GM12873 (cell line): Measurements from ENCODE around the gene LCA5L.

Experiments
- TF ChIP-seq, protein P1 (sequence below): IDR thresholded peaks from 2 replicates; pipeline ENCODE4 v1.5.1; 2012; ENCODE audit warnings: low read depth, mild to moderate bottlenecking, moderate library complexity, low read length, control low read depth; ENCODE audit not compliant: insufficient read depth; ENCODE audit errors: missing control alignments

The LCA5L gene

DNA sequence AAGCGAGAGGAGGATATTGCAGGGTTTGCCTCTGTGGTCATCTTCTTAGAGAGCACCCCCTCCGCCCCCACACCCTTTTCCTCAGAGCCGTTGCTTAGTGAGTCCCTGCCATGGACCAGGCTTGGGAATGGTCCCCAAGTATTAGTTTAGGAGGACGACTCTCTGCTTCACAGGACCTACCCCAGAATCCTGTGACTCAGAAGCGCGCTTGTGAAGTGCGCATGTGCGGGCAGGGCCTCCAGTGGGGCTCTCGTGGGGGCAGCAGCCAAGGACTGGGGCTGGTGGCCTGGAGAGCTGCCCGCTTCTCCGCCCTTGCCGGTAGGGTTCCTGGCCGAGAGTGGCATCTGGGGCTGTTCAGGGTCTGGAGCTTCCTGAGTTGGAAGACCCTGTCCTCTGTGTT is 59.4 kb downstream of the LCA5L start:
- TF ChIP-seq, protein P1, sequence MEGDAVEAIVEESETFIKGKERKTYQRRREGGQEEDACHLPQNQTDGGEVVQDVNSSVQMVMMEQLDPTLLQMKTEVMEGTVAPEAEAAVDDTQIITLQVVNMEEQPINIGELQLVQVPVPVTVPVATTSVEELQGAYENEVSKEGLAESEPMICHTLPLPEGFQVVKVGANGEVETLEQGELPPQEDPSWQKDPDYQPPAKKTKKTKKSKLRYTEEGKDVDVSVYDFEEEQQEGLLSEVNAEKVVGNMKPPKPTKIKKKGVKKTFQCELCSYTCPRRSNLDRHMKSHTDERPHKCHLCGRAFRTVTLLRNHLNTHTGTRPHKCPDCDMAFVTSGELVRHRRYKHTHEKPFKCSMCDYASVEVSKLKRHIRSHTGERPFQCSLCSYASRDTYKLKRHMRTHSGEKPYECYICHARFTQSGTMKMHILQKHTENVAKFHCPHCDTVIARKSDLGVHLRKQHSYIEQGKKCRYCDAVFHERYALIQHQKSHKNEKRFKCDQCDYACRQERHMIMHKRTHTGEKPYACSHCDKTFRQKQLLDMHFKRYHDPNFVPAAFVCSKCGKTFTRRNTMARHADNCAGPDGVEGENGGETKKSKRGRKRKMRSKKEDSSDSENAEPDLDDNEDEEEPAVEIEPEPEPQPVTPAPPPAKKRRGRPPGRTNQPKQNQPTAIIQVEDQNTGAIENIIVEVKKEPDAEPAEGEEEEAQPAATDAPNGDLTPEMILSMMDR, result no peak

DNA sequence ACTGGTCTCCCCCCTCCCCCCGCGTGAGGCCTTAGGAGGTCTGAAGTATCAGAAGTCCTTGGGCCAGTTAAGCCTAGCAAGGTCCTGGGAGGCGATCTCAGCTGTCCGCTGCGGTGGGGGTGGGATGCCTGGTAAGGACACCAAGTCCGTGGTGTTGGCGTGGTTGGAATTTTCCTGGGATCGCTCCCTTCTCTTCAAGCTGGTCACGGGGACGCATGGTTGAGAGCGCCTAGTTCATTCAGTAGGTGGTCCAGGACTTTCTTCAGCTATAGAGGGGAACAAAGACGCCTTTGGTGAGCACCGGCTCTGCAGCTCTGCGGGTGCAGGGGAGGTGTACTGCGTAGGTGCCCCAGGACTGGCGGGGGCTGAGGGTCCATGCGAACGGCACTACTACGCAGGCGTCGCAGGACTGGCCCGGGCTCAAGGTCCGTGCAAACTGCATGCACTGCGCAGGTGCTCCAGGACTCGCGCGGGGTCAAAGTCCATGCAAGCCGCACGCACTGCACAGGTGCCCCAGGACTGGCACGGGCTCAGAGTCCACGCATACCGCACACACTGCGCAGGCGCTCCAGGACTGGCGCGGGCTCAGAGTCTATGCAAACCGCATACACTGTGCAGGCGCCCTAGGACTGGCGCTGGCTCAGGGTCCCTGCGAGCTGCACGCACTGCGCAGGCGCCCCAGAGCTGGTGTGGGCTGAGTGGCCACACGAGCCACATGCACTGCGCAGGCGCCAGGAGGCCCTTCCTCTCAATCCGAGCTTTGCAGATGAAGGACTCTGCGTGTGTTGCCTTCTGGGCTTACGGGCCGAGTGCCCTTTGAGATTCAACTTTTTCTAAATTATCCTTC is 60.1 kb downstream of the LCA5L start:
- TF ChIP-seq, protein P1, result no peak

DNA sequence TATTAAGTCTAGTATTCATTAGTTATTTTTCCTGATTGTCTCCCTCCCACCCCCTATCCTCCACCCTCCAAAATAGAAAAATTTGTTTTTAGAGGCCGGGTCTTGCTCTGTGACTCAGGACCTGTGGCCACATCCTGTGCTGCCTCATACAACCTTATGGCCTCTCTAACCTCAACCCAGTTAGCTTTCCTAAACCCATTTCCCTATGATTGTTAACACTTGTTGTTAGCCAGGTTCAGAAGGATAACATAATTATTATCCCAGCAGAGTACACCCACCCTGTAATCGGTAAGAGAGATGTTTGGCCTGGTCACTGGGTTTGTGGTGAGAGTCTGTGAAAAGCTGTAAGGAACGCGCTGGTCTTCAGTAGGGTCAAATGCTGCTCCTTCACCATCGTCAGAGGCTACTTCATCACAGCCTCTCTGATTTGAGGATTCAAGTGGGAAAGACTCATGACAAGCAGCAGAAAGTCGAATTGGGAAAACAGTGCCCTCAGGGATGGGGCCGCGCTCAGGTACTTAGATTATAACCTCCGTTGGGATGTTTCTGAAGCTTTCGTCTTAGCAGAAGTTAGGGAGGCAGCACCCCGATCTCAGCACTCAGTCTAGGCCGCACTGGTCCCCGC is 60.8 kb downstream of the LCA5L start:
- TF ChIP-seq, protein P1, result no peak

DNA sequence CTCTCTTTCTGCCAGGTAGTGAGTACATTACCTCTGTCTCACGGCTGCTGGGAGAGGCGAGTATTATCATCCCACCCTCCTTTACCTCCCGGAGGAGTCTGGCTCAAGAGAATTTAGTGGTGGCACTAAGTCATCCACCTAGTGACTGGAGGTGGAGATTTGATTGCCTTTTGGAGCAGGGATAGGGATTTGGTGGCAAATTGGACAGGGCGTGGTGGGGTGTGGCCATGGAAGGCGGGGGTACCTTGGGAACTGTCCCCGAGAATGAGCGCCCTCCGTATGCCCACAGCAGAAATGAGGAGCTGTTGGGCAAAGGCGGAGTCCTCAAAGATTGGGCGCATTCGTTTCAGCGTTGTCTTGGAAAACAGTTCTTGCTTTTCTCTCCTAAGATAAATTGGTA is 64.6 kb downstream of the LCA5L start:
- TF ChIP-seq, protein P1, result no peak

DNA sequence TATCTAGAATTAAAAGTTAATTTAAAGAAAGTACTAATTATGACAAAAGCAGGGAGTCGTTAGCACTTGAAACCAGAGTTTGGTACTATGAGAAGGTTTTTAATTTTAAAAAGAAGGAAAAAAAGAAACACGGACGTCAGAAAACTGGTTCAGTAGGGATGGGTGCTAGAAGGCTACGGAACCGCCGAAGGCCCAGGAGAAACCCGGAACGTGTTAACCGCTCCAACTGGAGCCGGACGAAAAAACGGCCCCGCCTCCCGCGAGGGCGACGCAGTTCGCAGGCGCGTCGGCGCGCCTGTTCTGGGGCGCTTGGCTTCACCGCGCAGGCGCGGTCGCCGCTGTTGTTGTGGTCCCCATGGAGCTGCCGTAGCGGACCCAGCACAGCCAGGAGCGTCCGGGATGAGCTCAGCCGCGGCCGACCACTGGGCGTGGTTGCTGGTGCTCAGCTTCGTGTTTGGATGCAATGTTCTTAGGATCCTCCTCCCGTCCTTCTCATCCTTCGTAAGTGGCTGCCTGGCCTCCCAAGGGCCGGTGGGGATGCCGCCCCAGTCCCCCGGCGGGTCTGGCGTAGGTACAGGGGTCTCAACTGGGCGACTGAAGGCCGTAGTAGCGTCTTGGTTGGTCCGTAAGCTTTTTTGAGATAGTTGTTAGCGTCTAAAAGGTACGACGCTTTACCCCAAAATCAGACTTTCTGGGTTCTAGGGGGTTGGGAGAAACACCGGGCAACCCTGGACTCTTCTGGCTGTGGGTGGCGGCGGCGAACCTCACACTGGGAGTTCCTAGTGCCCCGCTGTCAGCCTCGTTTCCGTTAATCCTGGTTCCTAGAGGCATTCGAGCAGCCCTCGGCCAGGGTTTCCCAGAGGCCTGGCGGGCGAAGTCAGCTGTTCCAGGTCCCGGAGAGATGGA is 65.3 kb downstream of the LCA5L start:
- TF ChIP-seq, protein P1, result no peak

DNA sequence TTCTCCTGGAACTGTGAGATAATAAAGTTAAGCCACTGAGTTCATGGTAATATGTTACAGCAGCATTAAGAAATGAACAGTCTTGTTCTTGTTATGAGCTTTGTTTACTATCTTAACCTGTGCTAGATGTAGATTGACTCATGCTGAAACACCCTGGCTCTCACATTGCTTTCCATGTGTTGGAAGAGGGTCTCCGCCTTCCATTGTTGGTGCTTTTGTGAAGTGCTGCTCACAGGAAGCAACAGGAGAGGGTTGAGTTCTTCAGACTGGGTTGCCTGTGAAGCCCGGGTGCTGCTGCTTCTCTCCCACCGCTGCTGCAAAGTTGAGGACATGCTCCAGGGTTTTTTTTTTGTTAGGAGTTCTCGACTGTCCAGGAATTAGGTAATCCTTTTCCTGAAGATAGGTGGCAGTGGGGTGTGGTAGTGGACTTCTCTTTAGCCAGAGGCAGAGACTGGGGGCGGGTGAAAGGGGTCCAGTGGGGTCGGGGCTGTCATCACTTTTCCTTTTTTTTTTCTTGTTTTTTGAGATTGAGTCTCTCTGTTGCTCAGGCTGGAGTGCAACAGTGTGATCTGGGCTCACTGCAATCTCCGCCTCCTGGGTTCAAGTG is 68.0 kb downstream of the LCA5L start:
- TF ChIP-seq, protein P1, result no peak

DNA sequence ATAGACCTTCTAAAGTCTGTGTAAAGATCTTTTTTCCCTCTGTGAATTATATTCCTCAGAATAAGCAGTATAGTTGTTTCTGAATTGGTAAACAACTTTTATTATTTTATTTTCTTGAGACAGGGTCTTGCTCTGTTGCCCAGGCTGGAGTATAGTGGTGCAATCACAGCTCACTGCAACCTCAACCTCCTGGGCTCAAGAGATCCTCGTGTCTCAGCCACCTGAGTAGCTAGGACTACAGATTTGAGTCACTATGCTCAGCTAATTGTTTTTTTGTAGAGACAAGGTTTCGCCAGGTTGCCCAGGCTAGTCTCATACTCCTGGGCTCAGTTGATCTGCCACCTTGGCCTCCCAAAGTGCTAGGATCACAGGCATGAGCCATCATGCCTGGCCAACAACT is 70.1 kb downstream of the LCA5L start:
- TF ChIP-seq, protein P1, result no peak
